ENCODE results near the gene PSMB7. TPM values are rescaled to one million over a fixed set of nuclear protein-coding genes. Genes with fewer than 3 reads are reported as not detected.

The PSMB7 gene
- total RNA-seq, 4 donors from 2014 or later: 265 to 438 (median 354) TPM

DNA sequence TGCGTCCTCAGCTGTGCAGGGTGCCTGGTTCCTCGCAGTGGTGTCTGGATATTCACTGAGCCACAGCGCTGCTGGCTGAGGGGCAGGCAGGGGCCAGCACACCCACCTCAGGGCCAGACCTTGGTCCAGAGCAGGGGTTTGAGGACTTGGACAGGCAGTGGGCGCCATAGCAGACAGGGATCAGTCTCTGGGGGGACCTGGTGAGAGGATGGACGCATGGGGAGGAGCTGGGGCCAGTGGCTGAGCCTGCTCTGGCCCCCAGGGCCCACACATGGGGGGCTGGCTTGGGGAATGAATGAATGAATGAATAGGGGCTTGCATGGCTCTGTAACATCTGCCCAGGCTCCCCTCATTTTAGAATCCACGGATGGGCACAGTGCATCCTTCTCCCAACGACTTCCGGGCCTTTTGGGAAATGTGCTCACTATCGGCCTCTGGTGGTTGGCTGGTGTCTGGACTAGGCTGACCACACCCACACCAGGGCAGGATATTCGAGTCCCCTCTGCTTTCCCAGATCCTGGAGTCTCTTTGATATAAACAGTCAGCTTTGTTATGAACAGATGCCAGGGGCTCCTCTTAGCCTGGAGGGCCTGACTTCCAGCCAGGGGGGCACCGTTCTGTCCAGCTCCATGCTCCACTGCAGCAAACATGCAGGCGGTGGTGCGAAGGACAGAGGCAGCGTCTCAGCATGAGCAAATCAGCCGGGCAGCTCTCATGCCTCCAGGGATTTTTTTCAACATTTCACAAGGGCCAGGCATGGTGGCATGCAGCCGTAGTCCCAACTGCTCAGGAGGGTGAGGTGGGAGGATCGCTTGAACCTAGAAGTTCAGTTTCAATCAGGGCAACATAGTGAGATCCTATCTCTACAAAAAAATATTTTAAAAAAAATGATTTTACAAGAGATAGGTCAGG is 94.9 kb downstream of the PSMB7 start:
- no peaks in the 10 kb centered on the region for H3K4me1 ChIP-seq
- in situ Hi-C loops (cut with MboI; ENCODE audit: low sequenced_read_pairs in 4 of 4) (loop anchor here in 2 of 4 donors (5.0 to 25.0 kb wide), 2 partner anchors 183 to 193 kb away; no protein-coding TSS in a partner anchor), intact Hi-C loops (cut with DNase I; ENCODE audit: low total_unique reads) (no loop called here)
- ATAC-seq (peak; percentile 72 to 89), DNase-seq (peak; percentile 31 to 48)
- H3K27ac ChIP-seq: no peak overlapping the region
- TF ChIP-seq, protein P1, sequence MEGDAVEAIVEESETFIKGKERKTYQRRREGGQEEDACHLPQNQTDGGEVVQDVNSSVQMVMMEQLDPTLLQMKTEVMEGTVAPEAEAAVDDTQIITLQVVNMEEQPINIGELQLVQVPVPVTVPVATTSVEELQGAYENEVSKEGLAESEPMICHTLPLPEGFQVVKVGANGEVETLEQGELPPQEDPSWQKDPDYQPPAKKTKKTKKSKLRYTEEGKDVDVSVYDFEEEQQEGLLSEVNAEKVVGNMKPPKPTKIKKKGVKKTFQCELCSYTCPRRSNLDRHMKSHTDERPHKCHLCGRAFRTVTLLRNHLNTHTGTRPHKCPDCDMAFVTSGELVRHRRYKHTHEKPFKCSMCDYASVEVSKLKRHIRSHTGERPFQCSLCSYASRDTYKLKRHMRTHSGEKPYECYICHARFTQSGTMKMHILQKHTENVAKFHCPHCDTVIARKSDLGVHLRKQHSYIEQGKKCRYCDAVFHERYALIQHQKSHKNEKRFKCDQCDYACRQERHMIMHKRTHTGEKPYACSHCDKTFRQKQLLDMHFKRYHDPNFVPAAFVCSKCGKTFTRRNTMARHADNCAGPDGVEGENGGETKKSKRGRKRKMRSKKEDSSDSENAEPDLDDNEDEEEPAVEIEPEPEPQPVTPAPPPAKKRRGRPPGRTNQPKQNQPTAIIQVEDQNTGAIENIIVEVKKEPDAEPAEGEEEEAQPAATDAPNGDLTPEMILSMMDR (IDR thresholded peaks at IDR 0.05 in 4 of 5, conservative IDR thresholded peaks at IDR 0.05 in 1 of 5): peak; percentile 59 to 87 (median 82)
- no peak for TF ChIP-seq POLR2A (IDR thresholded peaks at IDR 0.05)
- no peak overlapping the region for H3K4me3 ChIP-seq
- H3K36me3 ChIP-seq: no peaks in the 10 kb centered on the region
- H3K27me3 ChIP-seq: no peaks in the 10 kb centered on the region
- H3K9me3 ChIP-seq: no peaks in the 10 kb centered on the region

GRCh38 chr9:124315882-124316281 is 99.4 kb downstream of the PSMB7 start:
- in situ Hi-C loops (cut with MboI; ENCODE audit: low sequenced_read_pairs in 4 of 4) (loop anchor here in 2 of 4 donors (5.0 to 25.0 kb wide), 2 partner anchors 179 to 189 kb away; no protein-coding TSS in a partner anchor), intact Hi-C loops (cut with DNase I; ENCODE audit: low total_unique reads) (no loop called here)
- ATAC-seq (no peak), DNase-seq (no peak)
- H3K27me3 ChIP-seq: no peaks in the 10 kb centered on the region
- H3K27ac ChIP-seq: no peak overlapping the region
- TF ChIP-seq, protein P1 (IDR thresholded peaks at IDR 0.05 in 4 of 5, conservative IDR thresholded peaks at IDR 0.05 in 1 of 5): no peak
- TF ChIP-seq POLR2A (IDR thresholded peaks at IDR 0.05): no peak
- no peaks in the 10 kb centered on the region for H3K4me1 ChIP-seq
- H3K36me3 ChIP-seq: peaks cover 0 to 3% of the 10 kb centered on the region in 2 donors
- H3K9me3 ChIP-seq: no peaks in the 10 kb centered on the region
- H3K4me3 ChIP-seq: no peak overlapping the region

DNA sequence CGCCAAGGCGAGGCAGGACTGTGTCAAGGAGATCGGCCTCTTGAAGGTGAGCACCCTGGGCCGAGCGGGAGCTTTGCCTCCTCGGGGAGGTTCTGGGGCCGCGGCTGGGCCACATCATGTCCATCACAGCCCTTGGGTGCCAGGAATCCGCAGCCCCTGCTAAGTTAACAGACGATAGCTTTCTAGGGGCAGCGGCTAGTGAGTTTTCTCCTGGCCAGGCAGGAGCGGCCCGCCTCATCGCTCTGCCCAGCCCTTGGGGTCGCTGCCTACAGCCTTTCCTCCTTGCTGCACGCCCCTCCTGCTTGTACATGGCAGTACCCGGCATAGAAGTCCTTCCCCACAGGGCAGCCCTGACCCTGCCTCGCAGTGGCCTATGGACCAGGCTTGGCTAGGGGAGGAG is 101.3 kb downstream of the PSMB7 start:
- no peak for ATAC-seq
- Histone ChIP-seq H3K36me3 (peaks cover 0 to 3% of the 10 kb centered on the region in 2 donors), H3K27ac (no peak overlapping the region), H3K4me3 (no peak overlapping the region), H3K27me3 (no peaks in the 10 kb centered on the region), H3K9me3 (no peaks in the 10 kb centered on the region), H3K4me1 (no peaks in the 10 kb centered on the region)
- no peak for DNase-seq
- no peak for TF ChIP-seq POLR2A (IDR thresholded peaks at IDR 0.05)
- TF ChIP-seq, protein P1 (IDR thresholded peaks at IDR 0.05 in 4 of 5, conservative IDR thresholded peaks at IDR 0.05 in 1 of 5): no peak
- in situ Hi-C loops (cut with MboI; ENCODE audit: low sequenced_read_pairs in 4 of 4): loop anchor here in 2 of 4 donors (5.0 to 25.0 kb wide), 2 partner anchors 177 to 187 kb away; no protein-coding TSS in a partner anchor
- intact Hi-C loops (cut with DNase I; ENCODE audit: low total_unique reads): no loop called here

DNA sequence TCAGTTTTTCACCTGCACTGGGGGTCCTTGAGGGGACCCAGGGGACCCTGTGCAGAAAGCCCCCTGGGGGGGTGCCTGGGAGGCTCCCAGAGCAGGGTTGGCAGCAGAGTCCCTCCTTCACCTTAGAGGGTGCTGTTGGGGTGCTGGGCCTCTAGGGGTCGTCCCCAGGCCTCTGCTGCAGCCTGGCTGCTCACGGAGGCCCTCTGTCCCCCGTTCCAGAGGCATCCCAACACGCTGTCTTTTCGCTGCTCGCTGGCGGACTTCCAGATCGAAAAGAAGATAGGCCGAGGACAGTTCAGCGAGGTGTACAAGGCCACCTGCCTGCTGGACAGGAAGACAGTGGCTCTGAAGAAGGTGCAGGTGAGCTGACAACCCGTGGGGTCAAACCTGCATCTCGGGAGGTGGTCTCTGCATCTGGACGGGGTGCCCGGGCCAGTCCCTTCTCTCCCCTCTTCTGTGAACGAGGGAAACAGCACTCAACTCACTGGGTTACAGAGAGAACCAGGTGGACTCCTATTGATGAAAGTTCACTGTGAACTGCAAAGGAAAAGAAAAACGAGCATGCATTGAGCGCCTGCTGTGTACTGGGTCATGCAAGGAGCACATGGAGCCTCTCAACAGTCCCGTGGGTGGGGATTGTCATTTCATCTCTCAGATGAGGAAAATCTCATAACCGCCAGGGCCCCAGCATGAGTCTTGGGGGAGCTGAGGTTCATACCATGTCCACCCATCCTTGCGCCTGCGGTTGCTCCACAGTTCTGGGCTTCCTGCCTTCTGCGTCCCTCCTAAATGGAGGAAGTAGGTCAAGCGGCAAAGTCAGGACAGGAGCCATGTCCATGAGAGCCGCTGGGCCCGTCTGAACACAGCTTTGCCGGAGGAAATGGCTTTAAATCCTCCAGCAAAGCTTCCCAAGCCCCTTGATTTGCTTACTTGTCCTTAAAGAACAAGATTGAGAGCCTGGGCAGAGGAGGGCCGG is 102.7 kb downstream of the PSMB7 start:
- Histone ChIP-seq H3K9me3 (no peaks in the 10 kb centered on the region), H3K36me3 (peaks cover 0 to 3% of the 10 kb centered on the region in 2 donors), H3K4me1 (no peaks in the 10 kb centered on the region), H3K27me3 (no peaks in the 10 kb centered on the region), H3K4me3 (no peak overlapping the region), H3K27ac (no peak overlapping the region)
- ATAC-seq (no peak), DNase-seq (no peak)
- TF ChIP-seq, protein P1 (IDR thresholded peaks at IDR 0.05 in 4 of 5, conservative IDR thresholded peaks at IDR 0.05 in 1 of 5): no peak
- TF ChIP-seq POLR2A (IDR thresholded peaks at IDR 0.05): no peak
- intact Hi-C loops (cut with DNase I; ENCODE audit: low total_unique reads) (no loop called here), in situ Hi-C loops (cut with MboI; ENCODE audit: low sequenced_read_pairs in 4 of 4) (loop anchor here in 2 of 4 donors (5.0 to 25.0 kb wide), 2 partner anchors 175 to 185 kb away; no protein-coding TSS in a partner anchor)

Measured in gastrocnemius medialis (tissue), 4 donors.